CMK (cell line): ENCODE data around the gene JUND.

Source experiments
- DNase-seq: peaks from one replicate; pipeline ENCODE4 v3.0.0-alpha.2; 2010; ENCODE audit warnings: low read depth

The JUND gene

DNA sequence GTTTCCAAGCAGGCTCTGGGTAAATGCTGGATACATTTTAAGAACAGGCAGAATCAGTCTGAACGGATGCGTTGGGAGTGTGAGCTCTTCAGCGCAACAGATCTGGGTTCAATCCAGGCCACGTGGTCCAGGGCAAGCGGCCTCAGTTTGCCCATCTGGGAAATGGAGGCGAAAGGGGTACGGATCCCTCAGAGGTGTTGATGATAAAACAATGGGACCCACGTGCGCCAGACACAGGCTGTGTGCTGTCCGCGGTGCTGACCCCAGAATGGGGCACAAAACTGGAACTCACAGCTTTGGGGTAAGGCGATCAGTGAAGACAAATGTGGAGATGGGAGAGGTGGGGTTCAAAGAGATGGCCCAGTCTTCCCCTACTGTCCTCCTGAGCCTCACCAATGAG lies 42.1 kb downstream of the JUND start:
- DNase-seq = no peak

DNA sequence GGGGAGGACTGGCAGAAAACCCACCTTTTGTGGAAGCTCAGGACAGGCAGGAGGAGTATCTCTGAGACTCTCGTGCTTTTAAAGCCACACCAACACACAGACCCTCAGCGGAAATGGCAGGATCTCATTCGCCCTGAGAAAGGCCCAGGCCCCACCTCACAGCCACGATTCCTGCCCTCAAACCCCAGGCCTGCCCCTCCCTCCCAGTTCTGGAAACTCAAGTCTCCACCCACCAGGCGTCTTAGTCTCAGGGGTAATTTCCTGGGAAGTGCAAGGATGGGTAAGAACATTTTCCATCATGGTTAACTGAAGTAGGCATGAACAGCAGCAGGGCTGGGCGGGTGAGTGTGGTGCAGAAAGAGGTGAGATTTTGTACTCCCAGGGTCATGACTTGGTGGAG lies 47.2 kb downstream of the JUND start:
- no peak for DNase-seq

DNA sequence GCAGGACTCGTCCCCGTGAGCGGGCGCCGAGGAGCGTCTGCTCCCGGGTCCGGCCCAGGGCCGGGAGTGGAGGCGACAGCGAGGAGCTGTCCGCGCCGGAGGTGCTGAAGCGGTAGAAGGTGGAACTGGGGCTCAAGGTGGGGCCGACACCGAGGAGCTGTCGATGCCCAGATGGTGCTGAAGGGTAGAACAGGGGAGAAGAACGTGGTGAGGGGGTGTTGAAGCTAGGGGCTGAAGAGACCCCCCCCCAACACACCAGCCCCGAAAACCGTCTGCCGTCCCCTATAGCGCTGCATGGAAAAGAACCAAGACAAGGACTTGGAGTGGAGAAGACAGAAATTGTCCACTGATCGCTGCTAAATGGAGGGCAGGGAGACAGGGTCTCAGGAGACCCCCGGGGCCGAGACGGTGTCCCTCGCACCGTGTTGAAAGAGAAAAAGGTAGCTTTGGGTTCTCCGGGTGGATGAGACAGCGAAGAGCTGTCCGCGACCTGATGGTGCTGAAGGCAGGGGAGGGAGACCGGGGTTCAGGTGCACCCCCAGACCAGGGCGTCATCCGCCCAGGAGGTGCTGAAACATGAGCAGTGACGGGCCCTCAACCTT lies 48.1 kb downstream of the JUND start:
- no peak for DNase-seq

DNA sequence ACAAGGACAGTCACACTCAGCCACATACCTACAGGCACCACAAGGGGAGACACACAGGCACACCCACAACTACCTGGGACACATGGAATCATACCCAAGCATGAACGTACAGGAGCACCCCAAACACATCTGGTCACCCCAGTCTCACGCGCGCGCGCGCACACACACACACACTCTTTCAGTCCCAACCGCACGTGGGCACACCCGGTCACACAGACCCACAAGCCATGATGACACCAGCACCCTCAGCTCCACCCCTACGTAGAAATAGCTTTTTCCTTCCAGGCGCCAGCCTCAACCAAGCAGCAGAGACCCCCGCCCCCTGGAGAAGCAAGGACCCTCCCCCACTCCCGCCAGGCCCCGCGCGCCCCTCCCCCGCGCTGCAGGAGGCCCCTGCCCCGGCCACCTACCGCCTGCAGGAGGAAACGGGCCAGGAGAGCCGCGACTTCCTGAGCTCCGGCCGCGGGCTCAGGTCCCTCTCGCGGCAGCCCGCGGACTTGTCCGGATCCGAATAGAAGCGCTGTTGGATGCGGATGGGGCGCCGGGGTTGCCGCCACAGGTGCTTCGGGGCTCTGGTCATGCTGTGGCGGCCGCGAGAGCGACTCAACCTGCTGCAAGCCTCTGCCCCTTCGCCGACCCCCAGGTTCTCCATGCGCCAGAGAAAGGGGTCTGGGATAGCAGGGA lies 48.7 kb downstream of the JUND start:
- DNase-seq = no peak

DNA sequence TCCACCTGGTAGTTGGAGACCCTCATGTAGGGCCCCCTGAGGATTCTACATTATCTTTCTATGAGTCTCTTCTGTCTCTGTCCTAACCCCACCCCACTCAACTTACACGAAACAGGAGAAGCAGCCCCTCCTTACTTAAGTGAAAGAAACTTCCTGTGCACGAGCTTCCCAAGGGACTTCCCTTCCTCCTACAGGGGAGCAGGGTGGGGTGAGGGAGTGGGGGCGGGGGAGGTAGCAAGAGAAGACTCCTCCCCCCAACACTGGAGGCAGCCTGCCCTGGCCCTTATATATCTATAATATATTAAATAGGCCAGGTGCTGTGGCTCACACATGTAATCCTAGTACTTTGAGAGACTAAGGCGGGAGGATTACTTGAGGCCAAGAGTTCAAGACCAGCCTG lies 49.6 kb downstream of the JUND start:
- DNase-seq = no peak

DNA sequence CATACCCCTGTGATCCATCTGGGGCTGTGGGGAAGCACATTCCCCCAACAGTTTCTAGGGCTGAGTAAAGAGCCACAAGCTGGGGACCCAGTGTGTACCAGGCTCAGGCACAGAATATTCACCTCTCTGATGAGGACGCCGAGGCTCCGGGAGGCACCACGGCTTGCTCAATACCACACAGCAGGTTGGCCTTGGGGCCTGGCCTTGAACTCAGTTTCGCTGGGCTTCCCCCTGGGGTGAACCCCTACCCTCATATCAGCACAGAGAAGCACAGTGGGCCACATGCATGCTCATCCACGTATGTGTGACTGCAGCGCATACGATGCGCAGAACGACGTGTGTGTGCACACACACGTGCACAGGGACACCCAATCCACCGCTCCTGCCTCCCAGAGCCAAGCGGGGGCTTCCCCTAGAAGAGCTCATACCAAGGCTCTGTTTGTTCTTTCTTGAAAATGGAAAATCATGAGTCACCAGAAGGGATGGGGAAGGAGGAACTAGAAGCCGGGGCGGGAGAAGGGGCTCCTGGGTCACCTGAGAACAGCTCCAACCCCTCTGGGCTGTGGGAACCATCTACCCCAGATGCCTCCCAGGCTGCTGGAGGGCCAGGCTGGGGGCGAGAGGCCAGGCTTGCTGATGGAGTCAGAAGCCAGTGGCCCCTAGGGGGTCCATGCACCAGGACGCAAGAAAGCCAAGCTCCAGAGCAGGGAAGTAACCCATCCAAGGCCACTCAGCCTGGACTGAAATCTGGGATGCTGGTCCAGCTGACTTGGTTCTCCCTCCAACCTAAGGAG lies 50.3 kb downstream of the JUND start:
- no peak for DNase-seq

DNA sequence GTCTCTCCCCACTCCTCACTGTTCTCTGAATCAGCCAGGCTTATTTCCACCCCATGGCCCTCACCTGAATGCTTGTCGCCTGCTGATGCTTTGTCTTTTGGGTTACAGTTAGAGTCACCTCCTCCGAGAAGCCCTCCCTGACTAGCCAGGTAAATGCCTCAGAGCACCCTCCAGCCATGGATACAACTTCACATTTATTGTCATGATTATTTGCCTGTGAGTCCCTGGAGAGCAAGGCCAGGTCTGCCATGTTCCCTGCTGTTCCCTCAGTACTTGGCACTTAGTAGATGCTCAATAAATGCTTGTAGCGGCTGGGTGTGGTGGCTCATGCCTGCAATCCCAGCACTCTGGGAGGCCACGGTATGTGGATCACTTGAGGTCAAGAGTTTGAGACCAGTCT lies 51.5 kb downstream of the JUND start:
- DNase-seq = no peak
